ENCODE measurements around the gene NEURL1B.
A peak's percentile ranks its signal among the peaks of the same experiment; 100 is the strongest.

NEURL1B gene

DNA sequence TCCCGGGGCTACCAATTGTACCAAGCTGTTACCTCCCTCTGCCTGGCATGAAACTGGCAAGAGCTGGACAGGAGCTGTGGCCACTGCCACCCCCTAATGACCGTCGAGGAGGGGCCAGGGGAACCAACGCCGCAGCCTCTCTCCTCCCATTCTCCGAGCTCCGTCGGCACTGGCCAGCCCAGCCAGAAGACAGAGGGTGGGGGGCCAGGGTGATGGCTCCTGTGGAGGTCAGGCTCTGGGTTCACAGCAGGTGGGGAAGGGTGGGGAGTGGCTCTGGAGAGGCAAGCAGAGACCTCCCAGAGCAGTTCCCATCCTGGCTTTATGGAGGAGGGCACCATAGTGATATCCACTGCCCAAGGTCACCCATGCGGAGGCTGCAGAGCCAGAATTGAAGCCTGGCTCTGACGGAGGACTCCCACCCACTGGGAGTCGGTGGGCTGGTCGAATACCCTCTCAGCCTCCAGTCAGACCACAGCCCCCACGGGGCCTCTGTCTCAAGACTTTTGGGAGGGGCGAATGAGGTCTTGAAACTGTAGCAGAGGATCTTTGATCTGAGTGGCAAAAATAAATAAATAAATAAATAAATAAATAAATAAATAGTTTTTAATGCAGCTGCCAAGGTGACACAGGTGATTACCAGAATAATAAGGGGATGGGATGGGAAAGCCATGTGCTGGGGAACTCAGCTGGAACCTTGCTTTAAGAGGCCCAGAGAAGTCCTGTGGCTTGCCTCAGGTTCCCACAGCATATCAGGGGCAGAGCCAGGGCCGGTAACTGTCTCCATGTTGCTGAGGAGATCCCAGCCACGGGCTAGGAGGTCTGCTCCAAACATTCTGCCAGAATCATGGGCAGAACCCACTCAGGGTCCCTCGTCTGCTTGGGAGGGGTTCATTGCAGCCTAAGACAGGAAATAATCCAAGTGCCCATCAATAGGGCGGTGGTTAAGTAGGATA, 42.5 kb upstream of the NEURL1B start (continued):
- TF ChIP-seq, protein P1, sequence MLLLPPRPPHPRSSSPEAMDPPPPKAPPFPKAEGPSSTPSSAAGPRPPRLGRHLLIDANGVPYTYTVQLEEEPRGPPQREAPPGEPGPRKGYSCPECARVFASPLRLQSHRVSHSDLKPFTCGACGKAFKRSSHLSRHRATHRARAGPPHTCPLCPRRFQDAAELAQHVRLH (tag by site-specific recombination; IDR thresholded peaks at IDR 0.05), result no peak
- TF ChIP-seq ZBTB1 (tag by site-specific recombination; IDR thresholded peaks at IDR 0.05) (no peak), ZNF747 (tag by site-specific recombination; IDR thresholded peaks at IDR 0.05) (no peak), ZNF530 (tag by site-specific recombination; IDR thresholded peaks at IDR 0.05; ENCODE audit: low read depth) (no peak), ZNF354C (tag by site-specific recombination; IDR thresholded peaks at IDR 0.05; ENCODE audit: borderline replicate concordance, low read depth) (no peak), ZNF433 (tag by site-specific recombination; IDR thresholded peaks at IDR 0.05; ENCODE audit: low read depth) (peak; percentile 81), ZBTB20 (tag by site-specific recombination; IDR thresholded peaks at IDR 0.05) (no peak), ZSCAN30 (tag by site-specific recombination; IDR thresholded peaks at IDR 0.05) (no peak), BCL11B (tag by site-specific recombination; IDR thresholded peaks at IDR 0.05; ENCODE audit: low read depth) (no peak), ZNF10 (tag by site-specific recombination; IDR thresholded peaks at IDR 0.05) (no peak), ZNF670 (tag by site-specific recombination; IDR thresholded peaks at IDR 0.05; ENCODE audit: low read depth) (no peak), ZNF658 (tag by site-specific recombination; IDR thresholded peaks at IDR 0.05) (no peak), GLIS1 (tag by site-specific recombination; IDR thresholded peaks at IDR 0.05) (peak; percentile 33; the same call in 1 of the 2 replicates), SCRT2 (tag by site-specific recombination; IDR thresholded peaks at IDR 0.05) (no peak), ZXDB (tag by site-specific recombination; IDR thresholded peaks at IDR 0.05) (0 out of 2 replicates have a peak, but pooled peaks have one; percentile 19), ZNF701 (tag by site-specific recombination; IDR thresholded peaks at IDR 0.05) (no peak), ZFP41 (tag by site-specific recombination; IDR thresholded peaks at IDR 0.05; ENCODE audit: borderline replicate concordance) (no peak), ZNF548 (tag by site-specific recombination; IDR thresholded peaks at IDR 0.05) (no peak), ZBTB21 (tag by site-specific recombination; IDR thresholded peaks at IDR 0.05) (no peak; the same call in 1 of the 2 replicates)
- TF ChIP-seq, protein P2, sequence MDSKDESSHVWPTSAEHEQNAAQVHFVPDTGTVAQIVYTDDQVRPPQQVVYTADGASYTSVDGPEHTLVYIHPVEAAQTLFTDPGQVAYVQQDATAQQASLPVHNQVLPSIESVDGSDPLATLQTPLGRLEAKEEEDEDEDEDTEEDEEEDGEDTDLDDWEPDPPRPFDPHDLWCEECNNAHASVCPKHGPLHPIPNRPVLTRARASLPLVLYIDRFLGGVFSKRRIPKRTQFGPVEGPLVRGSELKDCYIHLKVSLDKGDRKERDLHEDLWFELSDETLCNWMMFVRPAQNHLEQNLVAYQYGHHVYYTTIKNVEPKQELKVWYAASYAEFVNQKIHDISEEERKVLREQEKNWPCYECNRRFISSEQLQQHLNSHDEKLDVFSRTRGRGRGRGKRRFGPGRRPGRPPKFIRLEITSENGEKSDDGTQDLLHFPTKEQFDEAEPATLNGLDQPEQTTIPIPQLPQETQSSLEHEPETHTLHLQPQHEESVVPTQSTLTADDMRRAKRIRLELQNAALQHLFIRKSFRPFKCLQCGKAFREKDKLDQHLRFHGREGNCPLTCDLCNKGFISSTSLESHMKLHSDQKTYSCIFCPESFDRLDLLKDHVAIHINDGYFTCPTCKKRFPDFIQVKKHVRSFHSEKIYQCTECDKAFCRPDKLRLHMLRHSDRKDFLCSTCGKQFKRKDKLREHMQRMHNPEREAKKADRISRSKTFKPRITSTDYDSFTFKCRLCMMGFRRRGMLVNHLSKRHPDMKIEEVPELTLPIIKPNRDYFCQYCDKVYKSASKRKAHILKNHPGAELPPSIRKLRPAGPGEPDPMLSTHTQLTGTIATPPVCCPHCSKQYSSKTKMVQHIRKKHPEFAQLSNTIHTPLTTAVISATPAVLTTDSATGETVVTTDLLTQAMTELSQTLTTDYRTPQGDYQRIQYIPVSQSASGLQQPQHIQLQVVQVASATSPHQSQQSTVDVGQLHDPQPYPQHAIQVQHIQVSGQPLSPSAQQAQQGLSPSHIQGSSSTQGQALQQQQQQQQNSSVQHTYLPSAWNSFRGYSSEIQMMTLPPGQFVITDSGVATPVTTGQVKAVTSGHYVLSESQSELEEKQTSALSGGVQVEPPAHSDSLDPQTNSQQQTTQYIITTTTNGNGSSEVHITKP (tag by site-specific recombination; IDR thresholded peaks at IDR 0.05), result no peak
- TF ChIP-seq, protein P3, sequence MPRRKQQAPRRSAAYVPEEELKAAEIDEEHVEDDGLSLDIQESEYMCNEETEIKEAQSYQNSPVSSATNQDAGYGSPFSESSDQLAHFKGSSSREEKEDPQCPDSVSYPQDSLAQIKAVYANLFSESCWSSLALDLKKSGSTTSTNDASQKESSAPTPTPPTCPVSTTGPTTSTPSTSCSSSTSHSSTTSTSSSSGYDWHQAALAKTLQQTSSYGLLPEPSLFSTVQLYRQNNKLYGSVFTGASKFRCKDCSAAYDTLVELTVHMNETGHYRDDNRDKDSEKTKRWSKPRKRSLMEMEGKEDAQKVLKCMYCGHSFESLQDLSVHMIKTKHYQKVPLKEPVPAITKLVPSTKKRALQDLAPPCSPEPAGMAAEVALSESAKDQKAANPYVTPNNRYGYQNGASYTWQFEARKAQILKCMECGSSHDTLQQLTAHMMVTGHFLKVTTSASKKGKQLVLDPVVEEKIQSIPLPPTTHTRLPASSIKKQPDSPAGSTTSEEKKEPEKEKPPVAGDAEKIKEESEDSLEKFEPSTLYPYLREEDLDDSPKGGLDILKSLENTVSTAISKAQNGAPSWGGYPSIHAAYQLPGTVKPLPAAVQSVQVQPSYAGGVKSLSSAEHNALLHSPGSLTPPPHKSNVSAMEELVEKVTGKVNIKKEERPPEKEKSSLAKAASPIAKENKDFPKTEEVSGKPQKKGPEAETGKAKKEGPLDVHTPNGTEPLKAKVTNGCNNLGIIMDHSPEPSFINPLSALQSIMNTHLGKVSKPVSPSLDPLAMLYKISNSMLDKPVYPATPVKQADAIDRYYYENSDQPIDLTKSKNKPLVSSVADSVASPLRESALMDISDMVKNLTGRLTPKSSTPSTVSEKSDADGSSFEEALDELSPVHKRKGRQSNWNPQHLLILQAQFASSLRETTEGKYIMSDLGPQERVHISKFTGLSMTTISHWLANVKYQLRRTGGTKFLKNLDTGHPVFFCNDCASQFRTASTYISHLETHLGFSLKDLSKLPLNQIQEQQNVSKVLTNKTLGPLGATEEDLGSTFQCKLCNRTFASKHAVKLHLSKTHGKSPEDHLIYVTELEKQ (tag by site-specific recombination; IDR thresholded peaks at IDR 0.05; ENCODE audit: borderline replicate concordance), result no peak; the same call in 1 of the 2 replicates
- TF ChIP-seq, protein P4, sequence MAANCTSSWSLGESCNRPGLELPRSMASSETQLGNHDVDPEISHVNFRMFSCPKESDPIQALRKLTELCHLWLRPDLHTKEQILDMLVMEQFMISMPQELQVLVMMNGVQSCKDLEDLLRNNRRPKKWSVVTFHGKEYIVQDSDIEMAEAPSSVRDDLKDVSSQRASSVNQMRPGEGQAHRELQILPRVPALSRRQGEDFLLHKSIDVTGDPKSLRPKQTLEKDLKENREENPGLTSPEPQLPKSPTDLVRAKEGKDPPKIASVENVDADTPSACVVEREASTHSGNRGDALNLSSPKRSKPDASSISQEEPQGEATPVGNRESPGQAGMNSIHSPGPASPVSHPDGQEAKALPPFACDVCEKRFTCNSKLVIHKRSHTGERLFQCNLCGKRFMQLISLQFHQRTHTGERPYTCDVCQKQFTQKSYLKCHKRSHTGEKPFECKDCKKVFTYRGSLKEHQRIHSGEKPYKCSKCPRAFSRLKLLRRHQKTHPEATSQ (tag by site-specific recombination; IDR thresholded peaks at IDR 0.05), result no peak
- TF ChIP-seq, protein P5, sequence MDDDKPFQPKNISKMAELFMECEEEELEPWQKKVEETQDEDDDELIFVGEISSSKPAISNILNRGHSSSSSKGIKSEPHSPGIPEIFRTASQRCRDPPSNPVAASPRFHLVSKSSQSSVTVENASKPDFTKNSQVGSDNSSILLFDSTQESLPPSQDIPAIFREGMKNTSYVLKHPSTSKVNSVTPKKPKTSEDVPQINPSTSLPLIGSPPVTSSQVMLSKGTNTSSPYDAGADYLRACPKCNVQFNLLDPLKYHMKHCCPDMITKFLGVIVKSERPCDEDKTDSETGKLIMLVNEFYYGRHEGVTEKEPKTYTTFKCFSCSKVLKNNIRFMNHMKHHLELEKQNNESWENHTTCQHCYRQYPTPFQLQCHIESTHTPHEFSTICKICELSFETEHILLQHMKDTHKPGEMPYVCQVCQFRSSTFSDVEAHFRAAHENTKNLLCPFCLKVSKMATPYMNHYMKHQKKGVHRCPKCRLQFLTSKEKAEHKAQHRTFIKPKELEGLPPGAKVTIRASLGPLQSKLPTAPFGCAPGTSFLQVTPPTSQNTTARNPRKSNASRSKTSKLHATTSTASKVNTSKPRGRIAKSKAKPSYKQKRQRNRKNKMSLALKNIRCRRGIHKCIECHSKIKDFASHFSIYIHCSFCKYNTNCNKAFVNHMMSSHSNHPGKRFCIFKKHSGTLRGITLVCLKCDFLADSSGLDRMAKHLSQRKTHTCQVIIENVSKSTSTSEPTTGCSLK (tag by site-specific recombination; IDR thresholded peaks at IDR 0.05), result no peak
- TF ChIP-seq, protein P6, sequence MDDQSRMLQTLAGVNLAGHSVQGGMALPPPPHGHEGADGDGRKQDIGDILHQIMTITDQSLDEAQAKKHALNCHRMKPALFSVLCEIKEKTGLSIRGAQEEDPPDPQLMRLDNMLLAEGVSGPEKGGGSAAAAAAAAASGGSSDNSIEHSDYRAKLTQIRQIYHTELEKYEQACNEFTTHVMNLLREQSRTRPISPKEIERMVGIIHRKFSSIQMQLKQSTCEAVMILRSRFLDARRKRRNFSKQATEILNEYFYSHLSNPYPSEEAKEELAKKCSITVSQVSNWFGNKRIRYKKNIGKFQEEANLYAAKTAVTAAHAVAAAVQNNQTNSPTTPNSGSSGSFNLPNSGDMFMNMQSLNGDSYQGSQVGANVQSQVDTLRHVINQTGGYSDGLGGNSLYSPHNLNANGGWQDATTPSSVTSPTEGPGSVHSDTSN (CRISPR knock-in tag; IDR thresholded peaks at IDR 0.05), result no peak
